ENCODE measurements around the gene DUSP9.
A peak's percentile ranks its signal among the peaks of the same experiment; 100 is the strongest.

The DUSP9 gene

DNA sequence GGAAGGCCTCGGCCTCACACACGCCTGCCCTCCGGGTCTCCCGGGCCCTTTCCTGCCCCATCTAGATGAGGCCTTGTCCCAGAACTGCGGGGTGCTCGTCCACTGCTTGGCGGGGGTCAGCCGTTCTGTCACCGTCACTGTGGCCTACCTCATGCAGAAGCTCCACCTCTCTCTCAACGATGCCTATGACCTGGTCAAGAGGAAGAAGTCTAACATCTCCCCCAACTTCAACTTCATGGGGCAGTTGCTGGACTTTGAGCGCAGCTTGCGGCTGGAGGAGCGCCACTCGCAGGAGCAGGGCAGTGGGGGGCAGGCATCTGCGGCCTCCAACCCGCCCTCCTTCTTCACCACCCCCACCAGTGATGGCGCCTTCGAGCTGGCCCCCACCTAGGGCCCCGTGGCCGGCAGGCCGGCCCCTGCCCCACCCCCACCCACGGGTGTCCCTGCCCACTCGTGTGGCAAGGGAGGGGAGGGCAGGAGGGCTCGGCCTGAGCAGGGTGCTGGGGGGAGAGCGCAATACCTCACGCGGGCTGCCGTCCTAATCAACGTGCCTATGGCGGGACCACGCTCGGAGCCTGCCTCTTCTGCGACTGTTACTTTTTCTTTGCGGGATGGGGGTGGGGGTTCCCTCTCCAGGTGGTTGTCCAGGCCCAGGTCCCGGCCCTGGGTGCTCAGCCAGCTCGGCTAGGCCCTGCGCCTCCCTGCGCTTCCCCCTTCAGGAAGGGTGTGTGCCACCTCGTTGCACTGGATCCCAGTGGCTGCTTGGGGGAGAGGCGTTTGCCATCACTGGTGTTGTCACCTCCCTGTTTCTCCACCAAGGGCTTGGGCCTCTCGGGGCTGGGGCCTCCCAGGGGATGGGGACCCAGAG is 3.1 kb downstream of the DUSP9 start:
- DNase-seq, result no peak

DNA sequence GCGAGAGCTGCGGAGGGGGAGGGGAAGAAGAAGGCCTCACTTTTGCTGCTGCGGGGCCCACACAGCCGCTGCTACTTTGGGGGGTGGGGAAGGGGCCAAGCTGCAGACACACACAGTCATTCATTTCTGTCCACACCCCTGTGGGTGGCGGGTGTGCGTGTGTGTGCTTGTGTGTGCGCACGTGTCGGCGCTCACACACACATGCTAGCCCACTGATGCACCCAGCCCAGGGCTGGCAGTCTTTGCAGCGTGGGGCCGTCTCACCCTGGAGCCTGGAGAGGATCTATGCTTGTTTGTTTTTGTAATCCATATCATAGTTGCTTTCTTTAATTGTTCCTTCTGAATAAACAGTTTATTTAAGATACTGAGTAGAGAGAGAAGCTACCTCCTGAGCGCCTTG is 4.0 kb downstream of the DUSP9 start:
- no peak for DNase-seq

GRCh38 chrX:153651540-153652079 is 4.6 kb downstream of the DUSP9 start:
- DNase-seq, result no peak

- DNase-seq, result no peak
These were observed 6.6 kb downstream of the DUSP9 start for GRCh38 chrX:153653556-153653955.

DNA sequence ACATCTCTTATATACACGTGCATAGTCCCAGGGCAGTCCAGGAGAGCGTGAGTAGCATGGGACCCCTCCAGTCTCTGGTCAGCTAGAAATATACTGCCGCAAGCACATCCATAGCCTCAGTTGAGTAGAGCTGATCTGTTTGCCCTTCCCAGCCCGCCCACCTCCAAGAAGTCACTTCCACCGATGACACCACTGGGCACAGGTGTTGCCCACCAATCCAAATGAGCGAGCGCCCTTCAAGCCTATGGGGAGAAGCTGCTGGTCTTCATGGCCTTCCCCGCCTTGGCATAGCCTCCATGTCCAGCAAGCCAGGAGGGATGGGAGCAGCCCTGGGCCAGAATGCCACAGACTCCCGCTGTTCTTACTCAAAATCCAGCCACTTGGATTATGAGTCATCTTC is 10.2 kb downstream of the DUSP9 start:
- no peak for DNase-seq

DNA sequence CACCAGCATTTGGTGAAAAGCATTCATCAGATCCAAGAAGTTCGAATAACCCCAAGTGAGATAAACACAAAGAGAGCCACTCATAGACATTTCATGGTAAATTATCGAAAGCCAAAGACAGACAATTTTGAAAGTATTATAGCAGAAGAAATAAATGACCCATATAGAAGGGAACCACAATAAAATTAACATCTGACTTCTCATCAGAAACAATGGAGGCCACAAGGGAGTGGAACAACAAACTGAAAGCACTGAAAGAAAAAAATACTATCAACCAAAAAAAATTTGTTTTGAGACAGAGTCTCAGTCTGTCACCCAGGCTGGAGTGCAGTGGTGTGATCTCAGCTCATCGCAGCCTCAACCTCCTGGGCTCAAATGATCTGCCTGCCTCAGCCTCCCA is 12.3 kb downstream of the DUSP9 start:
- DNase-seq, result no peak

DNA sequence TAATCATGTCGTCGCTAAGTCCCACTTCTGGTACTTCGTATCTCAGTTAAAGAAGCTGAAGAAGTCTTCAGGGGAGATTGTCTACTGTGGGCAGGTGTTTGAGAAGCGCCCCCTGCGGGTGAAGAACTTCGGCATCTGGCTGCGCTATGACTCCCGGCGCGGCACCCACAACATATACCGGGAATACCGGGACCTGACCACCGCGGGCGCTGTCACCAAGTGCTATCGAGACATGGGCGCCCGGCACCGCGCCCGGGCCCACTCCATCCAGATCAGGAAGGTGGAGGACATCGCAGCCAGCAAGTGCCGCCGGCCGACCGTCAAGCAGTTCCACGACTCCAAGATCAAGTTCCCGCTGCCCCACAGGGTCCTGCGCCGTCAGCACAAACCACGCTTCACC is 15.3 kb downstream of the DUSP9 start:
- DNase-seq, result no peak

GRCh38 chrX:153665726-153666306 is 18.8 kb downstream of the DUSP9 start:
- no peak for DNase-seq

GRCh38 chrX:153667281-153667955 is 20.4 kb downstream of the DUSP9 start:
- no peak for DNase-seq

GRCh38 chrX:153667956-153668396 is 21.0 kb downstream of the DUSP9 start:
- peak; percentile 28 for DNase-seq

- DNase-seq, result no peak
These were observed 21.6 kb downstream of the DUSP9 start for GRCh38 chrX:153668423-153669173.

GRCh38 chrX:153669174-153669890 is 22.3 kb downstream of the DUSP9 start:
- DNase-seq, result no peak

DNA sequence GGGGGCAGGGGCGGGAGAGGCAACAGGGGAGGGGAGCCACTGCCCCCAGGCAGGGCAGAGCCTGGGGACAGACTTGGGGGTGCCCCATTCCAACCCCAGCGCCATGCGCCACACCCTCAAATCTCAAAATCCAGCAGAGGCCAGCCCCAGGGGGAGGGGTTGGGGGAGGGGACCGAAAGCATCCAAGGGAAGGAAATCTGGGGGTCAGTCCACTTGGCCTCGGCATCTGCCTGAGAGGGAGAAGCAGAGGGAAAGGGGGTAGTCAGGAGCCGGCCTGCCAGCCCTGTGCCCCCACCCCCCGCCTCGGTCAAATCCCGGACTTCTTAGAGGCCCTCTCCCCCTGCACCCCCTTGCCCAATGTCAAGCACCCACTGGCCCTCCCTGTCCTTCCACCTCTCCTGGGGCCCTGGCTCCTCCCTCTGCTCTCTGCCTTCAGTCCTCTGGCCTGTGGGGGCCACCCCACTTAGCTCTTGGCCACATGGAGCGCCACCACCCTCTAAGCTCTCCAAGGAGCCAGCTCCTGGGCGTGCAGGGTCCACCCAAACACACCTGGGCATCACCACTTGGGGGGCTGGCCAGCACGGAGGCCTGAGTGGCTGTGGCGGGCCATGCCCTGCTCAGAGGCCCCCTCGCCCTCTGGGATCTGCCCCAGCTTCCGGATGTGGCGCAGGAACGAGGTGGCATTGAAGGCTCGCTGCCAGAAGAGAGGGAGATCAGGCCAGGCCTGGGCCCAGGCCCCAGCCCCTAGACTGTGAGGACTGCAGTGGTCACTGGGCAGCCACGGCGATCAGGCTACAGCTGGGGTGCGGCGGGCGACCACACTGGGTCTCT is 23.1 kb downstream of the DUSP9 start:
- no peak for DNase-seq

- no peak for DNase-seq
These were observed 24.0 kb downstream of the DUSP9 start for GRCh38 chrX:153670748-153671588.

- no peak for DNase-seq
These were observed 24.9 kb downstream of the DUSP9 start for GRCh38 chrX:153671589-153672530.

DNA sequence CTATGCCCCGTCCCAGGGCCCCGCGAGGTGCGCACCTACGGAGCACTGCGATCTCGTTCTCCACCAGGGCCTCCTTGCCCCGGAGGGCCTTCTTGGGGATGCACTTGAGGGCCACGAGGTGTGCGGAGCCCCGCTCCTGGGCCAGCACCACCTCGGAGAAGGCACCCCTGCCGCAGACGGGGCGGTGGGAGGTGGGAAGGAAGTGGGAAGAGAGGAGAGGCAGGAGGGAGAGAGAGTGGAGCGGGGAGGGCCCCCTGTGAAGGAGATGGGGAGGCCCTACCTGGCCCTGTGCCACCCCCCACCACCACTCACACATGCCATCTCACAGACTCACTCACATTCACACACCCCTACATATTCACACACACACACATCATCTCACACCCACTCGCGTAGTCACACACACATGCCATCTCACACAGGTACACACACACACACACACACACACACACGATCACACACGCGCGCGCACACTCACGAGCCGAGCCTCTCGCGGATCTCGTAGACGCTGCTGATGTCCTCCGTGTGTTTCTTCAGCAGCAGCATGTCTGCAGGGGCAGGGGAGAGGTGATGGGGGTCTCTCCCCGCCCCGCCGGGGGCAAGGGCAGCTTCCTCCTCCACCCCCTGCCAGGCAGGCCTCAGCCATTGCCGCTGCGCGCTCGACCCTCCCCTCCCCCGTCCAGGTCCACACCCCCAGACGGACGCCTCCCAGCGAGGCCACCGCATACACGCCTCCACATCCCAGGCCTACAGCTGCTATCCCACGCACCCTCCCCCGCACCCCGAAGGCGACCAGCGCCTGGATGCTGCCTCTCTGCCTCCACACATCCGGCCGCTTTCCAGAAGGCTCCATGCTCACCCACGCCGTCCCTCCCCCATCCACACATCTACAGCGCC is 25.8 kb downstream of the DUSP9 start:
- no peak for DNase-seq

- no peak for DNase-seq
These were observed 26.6 kb downstream of the DUSP9 start, which contains the start of gene PNCK for GRCh38 chrX:153673428-153674218. Gene PNCK, minus strand, starts transcription at chrX:153673813. Its CDS starts 737 bp downstream, at chrX:153673076.
